ENCODE data around the gene IRS1. TPM values are rescaled to one million over a fixed set of nuclear protein-coding genes. Genes with fewer than 3 reads are reported as not detected.

The IRS1 gene
- total RNA-seq, 1 experiment from 2014 or later, result 20.9 TPM

DNA sequence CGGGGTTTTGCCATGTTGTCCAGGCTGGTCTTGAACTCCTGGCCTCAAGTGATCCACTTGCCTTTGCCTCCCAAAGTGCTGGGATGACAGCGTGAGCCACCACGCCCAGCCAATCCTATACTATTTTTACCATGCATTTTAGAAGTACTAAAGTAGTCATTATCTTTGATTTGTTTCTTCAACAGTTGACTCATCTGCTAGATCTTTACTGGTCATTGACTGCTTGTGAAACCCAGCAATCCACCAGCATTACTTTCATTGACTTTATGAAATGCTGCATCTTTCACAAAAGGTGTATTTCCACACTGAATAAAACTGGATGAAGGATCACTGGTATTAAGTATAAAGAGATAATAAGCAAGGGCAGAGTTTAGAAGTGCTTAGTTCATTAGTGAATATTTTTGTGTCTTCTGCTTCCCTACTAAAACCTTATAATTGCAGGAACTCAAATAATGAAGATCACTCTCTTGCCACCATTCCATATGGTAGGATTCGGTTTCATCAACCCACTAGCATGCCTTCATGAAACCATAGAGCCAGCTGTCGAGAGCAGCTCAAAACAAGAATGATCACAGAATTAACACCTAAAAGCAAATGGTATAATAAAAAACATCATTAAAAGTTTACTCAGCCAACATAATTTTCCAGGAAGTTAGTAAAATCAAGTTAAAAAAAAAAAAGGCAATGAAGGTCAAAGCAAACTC, 33.1 kb downstream of the IRS1 start:
- Histone ChIP-seq H3K36me3 (peaks cover 68% of the 10 kb centered on the region), H3K27me3 (no peaks in the 10 kb centered on the region), H3K27ac (no peak overlapping the region), H3K4me1 (peaks cover 13% of the 10 kb centered on the region), H3K4me3 (no peak overlapping the region), H3K9me3 (replicated peaks) (peaks cover 17% of the 10 kb centered on the region)
- no peak for DNase-seq

DNA sequence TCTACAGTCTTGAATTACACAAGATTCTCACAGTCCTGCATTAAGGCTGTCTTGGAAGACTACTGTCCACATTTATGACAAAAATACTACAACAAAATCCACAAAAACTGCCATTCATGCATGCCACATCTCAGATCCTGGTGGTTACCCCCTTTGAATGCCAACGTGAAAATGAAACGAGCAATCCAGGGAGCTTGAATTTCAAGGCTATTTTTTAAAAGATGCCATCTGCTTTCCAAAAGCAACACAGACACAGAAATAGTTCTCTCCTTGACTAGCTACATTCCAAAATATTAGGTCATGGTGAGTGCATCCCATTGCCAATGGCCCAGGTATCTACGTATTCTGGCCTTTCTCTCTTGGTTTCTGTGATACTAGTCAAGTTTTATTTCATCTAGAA, 36.3 kb downstream of the IRS1 start:
- Histone ChIP-seq H3K9me3 (replicated peaks) (peaks cover 24% of the 10 kb centered on the region), H3K27ac (no peak overlapping the region), H3K27me3 (no peaks in the 10 kb centered on the region), H3K36me3 (peaks cover 42% of the 10 kb centered on the region), H3K4me3 (no peak overlapping the region), H3K4me1 (peaks cover 41% of the 10 kb centered on the region)
- no peak for DNase-seq

GRCh38 chr2:226761195-226761583, 38.4 kb downstream of the IRS1 start:
- no peak for DNase-seq
- Histone ChIP-seq H3K4me3 (no peak overlapping the region), H3K27ac (peak overlapping the region; percentile 98), H3K36me3 (peaks cover 36% of the 10 kb centered on the region), H3K9me3 (replicated peaks) (peaks cover 24% of the 10 kb centered on the region), H3K4me1 (peaks cover 45% of the 10 kb centered on the region), H3K27me3 (no peaks in the 10 kb centered on the region)

- H3K4me3 ChIP-seq, result no peak overlapping the region
- peak; percentile 71 to 82 for DNase-seq
- peaks cover 33% of the 10 kb centered on the region for H3K36me3 ChIP-seq
- no peaks in the 10 kb centered on the region for H3K27me3 ChIP-seq
- H3K27ac ChIP-seq, result peak overlapping the region; percentile 98
- H3K9me3 ChIP-seq (replicated peaks), result peaks cover 22% of the 10 kb centered on the region
- peaks cover 51% of the 10 kb centered on the region for H3K4me1 ChIP-seq
These were observed 39.0 kb downstream of the IRS1 start for GRCh38 chr2:226760412-226761194.

GRCh38 chr2:226759768-226760167, 39.9 kb downstream of the IRS1 start:
- Histone ChIP-seq H3K4me3 (no peak overlapping the region), H3K27me3 (no peaks in the 10 kb centered on the region), H3K36me3 (peaks cover 25% of the 10 kb centered on the region), H3K9me3 (replicated peaks) (peaks cover 14% of the 10 kb centered on the region), H3K27ac (peak overlapping the region; percentile 98), H3K4me1 (peaks cover 59% of the 10 kb centered on the region)
- DNase-seq, result peak; percentile 15 to 27

DNA sequence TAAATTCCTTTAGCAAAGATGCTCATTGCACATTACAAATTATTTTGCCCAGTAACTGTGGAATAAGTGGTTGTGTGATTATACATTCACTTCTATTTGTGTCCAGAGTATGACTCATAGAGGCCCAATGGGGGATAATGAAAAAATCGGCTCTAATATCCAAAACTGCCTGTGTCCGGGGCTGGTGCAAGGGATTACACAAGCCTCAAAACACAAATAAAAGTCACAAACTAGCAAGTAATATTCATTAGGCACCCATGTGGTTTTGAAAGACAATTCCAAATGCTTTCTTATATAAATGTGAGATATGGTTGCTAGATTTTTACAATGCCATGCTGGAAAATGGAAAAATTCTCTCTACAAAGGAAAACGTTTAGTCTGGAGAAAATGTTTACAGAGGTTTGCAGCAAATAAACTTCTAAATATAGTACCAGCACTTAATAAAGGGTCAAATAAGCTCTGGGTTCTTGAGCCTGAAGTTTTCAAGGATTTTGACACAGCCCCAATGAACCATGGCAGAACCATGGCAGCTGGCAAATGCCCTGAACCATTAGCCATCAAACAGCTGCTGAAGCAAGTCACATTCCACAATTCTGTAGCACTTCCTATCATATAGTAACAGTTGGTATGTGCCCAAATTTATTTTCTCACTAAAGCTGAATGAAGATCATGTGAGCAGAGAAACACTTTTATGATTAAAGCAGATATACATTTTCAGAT, 40.5 kb downstream of the IRS1 start:
- Histone ChIP-seq H3K36me3 (peaks cover 18% of the 10 kb centered on the region), H3K27me3 (no peaks in the 10 kb centered on the region), H3K4me3 (peak overlapping the region; percentile 4; the same call in 1 of the 2 replicates), H3K4me1 (peaks cover 66% of the 10 kb centered on the region), H3K27ac (peak overlapping the region; percentile 98), H3K9me3 (replicated peaks) (peaks cover 12% of the 10 kb centered on the region)
- peak; percentile 85 to 90 for DNase-seq

GRCh38 chr2:226756131-226756530, 43.5 kb downstream of the IRS1 start:
- H3K27me3 ChIP-seq, result no peaks in the 10 kb centered on the region
- peaks cover 59% of the 10 kb centered on the region for H3K4me1 ChIP-seq
- peaks cover 5% of the 10 kb centered on the region; the same call in 1 of the 2 replicates for H3K9me3 ChIP-seq (replicated peaks)
- H3K36me3 ChIP-seq, result no peaks in the 10 kb centered on the region; the same call in 1 of the 2 replicates
- H3K4me3 ChIP-seq, result no peak overlapping the region
- peak overlapping the region; percentile 45; the same call in 1 of the 2 replicates for H3K27ac ChIP-seq
- no peak for DNase-seq

DNA sequence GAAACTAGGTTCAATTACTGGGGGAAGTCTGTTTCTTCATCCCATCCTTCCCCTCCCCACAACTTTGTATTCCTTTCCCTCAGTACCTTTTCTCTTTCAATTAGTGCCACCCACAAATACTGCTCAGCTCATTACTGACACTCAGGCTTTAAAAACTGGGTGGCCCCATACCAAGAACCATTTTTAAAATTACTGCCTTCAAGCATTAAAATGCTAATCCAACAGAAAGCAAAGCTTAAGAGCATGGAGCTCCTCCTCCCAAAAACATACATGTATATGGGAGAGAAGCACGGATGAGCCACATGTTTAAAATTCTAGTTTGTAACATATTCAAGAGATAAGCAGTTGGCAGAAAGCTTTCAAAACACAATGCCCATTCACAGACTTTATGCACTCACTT, 44.0 kb downstream of the IRS1 start:
- Histone ChIP-seq H3K9me3 (replicated peaks) (peaks cover under 1% of the 10 kb centered on the region; the same call in 1 of the 2 replicates), H3K36me3 (no peaks in the 10 kb centered on the region; the same call in 1 of the 2 replicates), H3K4me3 (no peak overlapping the region), H3K27ac (peak overlapping the region; percentile 45), H3K27me3 (no peaks in the 10 kb centered on the region), H3K4me1 (peaks cover 54% of the 10 kb centered on the region)
- DNase-seq, result peak in 1 of 2 experiments; percentile 26

DNA sequence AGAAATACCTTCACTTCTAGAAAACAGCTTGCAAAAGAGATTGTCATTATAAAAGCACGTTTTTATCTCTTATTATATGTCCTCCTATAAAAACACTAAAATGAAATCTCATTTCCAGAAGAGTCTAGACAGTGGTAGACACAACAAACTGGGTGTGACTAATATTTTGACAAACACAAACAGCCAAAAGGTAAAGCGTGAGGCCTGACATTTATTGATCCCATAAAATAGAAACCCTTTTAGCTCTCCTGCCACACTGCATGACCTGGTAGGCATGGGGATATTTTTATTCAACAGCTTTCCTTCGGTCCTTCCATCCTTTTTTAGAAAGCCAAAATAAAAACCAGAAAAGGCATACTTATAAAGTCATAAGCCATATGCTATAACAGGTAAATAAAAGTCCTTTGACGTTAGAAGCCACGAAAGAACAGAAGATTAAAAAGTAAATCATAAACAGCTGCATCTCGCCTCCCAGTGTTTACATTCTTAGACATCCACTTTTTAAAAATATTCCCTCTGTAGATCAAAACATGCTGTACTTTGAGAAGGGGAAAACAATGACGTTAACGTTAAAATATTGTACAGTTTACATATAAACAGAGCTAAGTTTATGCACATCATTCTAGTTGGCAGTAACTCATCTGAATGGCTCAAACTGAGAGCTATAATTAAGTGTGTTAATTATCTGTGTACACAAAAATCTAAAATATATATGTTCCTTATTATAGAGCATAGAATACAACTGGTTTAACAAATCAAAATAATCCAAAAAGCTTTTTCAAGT, 44.6 kb downstream of the IRS1 start:
- no peaks in the 10 kb centered on the region for H3K9me3 ChIP-seq (replicated peaks)
- H3K27ac ChIP-seq, result peak overlapping the region; percentile 45
- no peak overlapping the region for H3K4me3 ChIP-seq

DNA sequence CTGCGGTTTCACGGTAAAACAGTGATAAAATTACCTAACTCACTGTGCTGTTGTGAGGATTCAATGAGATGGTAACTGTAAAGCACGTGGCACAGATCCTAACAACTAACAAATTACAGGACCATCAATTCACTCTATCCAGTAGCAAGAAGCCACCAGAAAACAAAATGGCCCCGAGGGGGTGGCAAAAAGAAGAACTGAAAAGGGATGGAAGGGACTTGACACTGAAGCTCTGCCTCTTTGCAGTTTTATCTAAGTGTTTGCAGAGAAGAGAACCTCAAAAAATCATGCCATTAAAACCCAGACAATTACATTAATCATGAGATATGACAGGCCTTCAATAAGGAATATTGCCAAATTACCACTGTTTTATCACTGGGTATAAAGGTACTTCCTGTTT, 46.7 kb downstream of the IRS1 start:
- Histone ChIP-seq H3K27ac (no peak overlapping the region), H3K4me1 (peaks cover 28% of the 10 kb centered on the region), H3K4me3 (no peak overlapping the region), H3K9me3 (replicated peaks) (no peaks in the 10 kb centered on the region), H3K27me3 (no peaks in the 10 kb centered on the region), H3K36me3 (peaks cover 16% of the 10 kb centered on the region)
- no peak for DNase-seq

More for the DNA sequence above, 44.6 kb downstream of the IRS1 start:
- Histone ChIP-seq H3K27me3 (no peaks in the 10 kb centered on the region), H3K36me3 (no peaks in the 10 kb centered on the region; the same call in 1 of the 2 replicates), H3K4me1 (peaks cover 48% of the 10 kb centered on the region)
- no peak for DNase-seq

DNA sequence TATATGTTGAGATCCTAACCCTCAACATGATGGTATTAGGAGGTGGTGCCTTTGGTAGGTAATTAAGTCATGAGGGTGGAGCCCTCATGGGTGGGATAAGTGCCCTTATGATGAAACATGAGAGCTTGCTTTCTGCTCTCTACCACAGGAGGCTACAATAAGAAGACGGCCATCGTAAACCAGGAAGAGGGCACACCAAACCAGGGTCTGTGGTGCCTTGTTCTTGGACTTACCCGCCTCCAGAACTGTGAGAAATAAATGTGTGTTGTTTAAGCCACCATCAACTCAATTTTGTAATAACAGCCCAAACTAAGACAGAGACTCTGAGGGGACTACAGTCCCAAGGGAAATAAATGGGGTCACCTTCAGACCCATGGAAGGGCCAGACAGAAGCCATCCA, 52.3 kb downstream of the IRS1 start:
- Histone ChIP-seq H3K4me3 (no peak overlapping the region), H3K27ac (no peak overlapping the region), H3K36me3 (peaks cover 29% of the 10 kb centered on the region), H3K27me3 (no peaks in the 10 kb centered on the region), H3K9me3 (replicated peaks) (0 out of 2 replicates have a peak, but pooled peaks cover 7% of the 10 kb centered on the region), H3K4me1 (peaks cover under 1% of the 10 kb centered on the region)
- DNase-seq, result no peak

DNA sequence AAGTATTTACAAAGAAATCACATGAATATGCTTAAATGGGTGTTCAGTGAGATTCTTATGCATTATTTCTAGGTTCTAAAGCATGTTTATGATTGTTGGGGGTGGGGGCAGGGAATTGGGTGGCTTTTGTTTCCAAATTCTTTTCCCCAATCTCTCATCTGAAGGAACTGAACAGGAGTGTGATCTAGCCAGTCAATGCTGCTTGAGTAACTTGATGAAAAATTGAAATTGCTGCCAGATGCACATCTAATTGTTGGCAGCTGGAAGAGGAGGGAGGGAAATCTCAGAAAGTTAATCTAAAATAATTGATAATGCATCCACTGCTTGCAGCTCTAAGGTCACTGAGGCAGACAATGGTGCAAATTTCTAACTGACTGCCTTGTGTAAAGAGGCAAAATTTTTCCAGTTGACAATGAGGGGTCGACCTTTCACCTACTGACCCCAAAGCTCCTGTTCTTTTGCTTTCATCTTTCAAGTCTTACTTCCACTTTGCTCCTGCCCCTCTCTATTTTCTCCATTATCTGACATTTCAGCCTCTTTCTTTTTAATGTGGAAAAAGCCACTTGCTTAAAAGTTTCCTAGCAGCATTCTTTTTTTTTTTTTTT, 53.3 kb downstream of the IRS1 start:
- DNase-seq, result no peak
- no peak overlapping the region for H3K4me3 ChIP-seq
- H3K27ac ChIP-seq, result no peak overlapping the region
- no peaks in the 10 kb centered on the region for H3K27me3 ChIP-seq
- H3K9me3 ChIP-seq (replicated peaks), result 0 out of 2 replicates have a peak, but pooled peaks cover 7% of the 10 kb centered on the region
- peaks cover 29% of the 10 kb centered on the region for H3K36me3 ChIP-seq
- peaks cover 11% of the 10 kb centered on the region for H3K4me1 ChIP-seq

DNA sequence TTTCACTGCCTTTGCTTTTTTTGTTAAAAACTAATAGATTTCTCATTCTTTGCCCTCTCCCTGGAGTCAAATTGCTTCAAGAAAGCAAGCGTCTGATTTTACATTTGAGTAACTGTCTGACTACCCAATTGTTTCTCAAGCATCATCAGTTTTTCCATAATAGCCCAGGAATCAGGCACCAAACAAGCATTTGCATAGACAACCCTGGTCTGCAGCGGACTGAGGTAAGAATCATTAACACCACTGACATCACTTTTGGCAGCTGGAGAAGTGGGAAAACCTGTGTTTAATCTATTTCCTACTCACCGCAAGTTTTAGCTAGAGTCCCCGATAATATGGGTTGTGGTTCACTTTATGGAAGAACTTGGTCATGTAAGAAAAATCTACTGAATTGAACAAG, 55.7 kb downstream of the IRS1 start:
- H3K36me3 ChIP-seq, result peaks cover 19% of the 10 kb centered on the region
- DNase-seq, result no peak
- H3K4me3 ChIP-seq, result no peak overlapping the region
- peaks cover 31% of the 10 kb centered on the region for H3K4me1 ChIP-seq
- H3K27me3 ChIP-seq, result no peaks in the 10 kb centered on the region
- H3K27ac ChIP-seq, result no peak overlapping the region
- H3K9me3 ChIP-seq (replicated peaks), result 0 out of 2 replicates have a peak, but pooled peaks cover 7% of the 10 kb centered on the region

GRCh38 chr2:226742347-226742746, 57.3 kb downstream of the IRS1 start:
- Histone ChIP-seq H3K9me3 (replicated peaks) (0 out of 2 replicates have a peak, but pooled peaks cover 3% of the 10 kb centered on the region), H3K27ac (no peak overlapping the region), H3K27me3 (no peaks in the 10 kb centered on the region), H3K4me1 (peaks cover 36% of the 10 kb centered on the region), H3K36me3 (peaks cover 14% of the 10 kb centered on the region), H3K4me3 (no peak overlapping the region)
- no peak for DNase-seq
